AG20443 (cell line): ENCODE results near the gene HSPB6.
"Not testable (repeated sequence)": the region's sequence is repeated elsewhere in the genome, so short reads cannot be mapped to it uniquely, and the experiment has no call there.

Experiments
- DNase-seq: peaks from one replicate; pipeline ENCODE4 v3.0.0; 2012; ENCODE audit warnings: low spot score, mixed read lengths

The HSPB6 gene, protein sequence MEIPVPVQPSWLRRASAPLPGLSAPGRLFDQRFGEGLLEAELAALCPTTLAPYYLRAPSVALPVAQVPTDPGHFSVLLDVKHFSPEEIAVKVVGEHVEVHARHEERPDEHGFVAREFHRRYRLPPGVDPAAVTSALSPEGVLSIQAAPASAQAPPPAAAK

DNA sequence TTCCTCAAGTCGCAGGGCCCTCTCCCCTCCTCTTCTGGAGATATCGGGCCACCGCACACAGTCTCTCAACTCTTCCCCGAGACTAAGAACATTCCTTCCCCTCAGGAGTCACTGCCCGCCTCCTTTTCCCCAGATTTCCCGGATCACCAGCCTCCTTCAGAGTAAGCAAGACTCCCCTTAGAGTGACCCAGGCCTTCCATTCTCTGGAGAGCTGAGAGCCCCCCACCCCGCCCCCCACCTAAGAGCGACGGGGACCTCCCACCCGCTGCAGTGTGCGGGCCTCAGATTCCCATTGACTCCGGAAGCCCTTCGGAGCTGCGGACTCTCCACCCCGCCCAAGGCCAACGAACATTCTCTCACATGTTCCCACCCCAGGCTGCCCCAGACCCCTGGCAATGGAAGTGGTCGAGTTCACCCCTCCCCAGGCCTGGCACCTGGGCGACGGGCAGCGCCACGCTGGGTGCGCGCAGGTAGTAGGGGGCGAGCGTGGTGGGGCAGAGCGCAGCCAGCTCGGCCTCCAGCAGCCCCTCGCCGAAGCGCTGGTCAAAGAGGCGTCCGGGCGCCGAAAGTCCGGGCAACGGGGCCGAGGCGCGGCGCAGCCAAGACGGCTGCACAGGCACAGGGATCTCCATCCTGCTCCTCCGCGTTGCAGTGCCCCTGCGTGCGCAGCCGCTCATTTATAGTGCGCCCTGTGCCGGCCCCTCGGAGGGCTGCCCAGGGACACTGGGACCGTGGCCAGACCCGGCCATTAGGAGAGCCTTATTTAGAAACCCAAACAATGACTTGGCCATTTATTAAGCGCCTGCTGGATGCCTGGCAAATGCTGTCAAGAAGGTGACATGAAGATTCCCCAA, at the start of gene HSPB6:
Gene HSPB6 (minus strand): TSS at position 653 of the 854 bp plus-strand sequence. CDS start 21 bp downstream, at position 632.
- peak; percentile 35 for DNase-seq

GRCh38 chr19:35806597-35806996, 49.8 kb upstream of the HSPB6 start:
- DNase-seq = no peak

DNA sequence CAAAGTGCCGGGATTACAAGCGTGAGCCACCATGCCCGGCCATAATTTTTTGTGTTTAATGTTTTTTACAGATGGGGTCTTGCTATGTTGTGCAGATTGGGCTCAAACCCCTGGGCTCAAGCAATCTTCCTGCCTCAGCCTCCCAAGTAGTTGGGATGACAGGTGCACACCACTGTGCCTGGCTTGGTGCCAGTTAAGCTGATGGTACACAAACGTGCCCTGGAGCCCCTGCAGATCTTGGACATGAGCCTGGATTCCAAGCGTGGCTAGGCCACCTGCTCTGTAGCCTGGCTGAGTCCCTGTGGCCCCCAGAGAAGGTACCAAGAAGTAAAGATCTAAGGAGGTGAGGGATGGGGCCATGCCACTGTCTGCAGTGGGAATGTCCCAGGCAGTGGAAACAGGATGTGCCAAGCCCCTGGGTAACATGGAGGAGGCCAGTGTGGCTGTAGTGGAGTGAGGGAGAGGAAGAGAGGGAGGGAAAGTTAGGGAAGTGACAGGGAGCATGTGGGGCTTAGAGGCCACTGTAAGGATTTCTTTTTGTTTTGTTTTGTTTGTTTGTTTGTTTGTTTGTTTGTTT, 48.8 kb upstream of the HSPB6 start:
- no peak for DNase-seq

- DNase-seq = no peak
Measured at GRCh38 chr19:35801828-35802227, 45.0 kb upstream of the HSPB6 start.

- DNase-seq = peak; percentile 56
Measured at GRCh38 chr19:35797663-35798062, 40.8 kb upstream of the HSPB6 start.

- DNase-seq = no peak
Measured at GRCh38 chr19:35796645-35797542, 40.1 kb upstream of the HSPB6 start.

GRCh38 chr19:35795564-35795963, 38.7 kb upstream of the HSPB6 start:
- not testable (repeated sequence) for DNase-seq

GRCh38 chr19:35793381-35794165, 36.7 kb upstream of the HSPB6 start:
- peak; percentile 92 for DNase-seq

DNA sequence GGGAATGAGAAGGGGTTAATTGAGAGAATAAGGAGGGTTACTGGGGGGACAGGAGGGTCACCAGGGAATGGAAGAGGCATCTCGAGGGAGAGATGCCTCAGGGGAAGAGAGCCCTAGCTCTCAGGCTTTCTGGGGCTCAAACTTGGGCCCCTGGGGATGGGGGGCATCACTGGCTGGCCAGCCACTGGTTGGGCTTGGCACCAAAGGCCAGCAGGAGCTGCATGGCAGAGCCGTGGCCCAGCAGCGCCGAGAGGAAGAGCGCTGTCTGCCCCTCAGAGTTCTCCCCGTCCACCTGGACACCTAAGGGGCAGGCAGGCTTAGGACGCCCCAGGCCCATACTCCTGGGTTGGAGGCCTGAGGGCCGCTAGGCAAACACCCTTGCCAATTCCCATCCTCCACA, 36.1 kb upstream of the HSPB6 start:
- no peak for DNase-seq

- DNase-seq = no peak
Measured at GRCh38 chr19:35792312-35792711, 35.5 kb upstream of the HSPB6 start.

- no peak for DNase-seq
Measured at GRCh38 chr19:35791814-35792279, 35.0 kb upstream of the HSPB6 start.

DNA sequence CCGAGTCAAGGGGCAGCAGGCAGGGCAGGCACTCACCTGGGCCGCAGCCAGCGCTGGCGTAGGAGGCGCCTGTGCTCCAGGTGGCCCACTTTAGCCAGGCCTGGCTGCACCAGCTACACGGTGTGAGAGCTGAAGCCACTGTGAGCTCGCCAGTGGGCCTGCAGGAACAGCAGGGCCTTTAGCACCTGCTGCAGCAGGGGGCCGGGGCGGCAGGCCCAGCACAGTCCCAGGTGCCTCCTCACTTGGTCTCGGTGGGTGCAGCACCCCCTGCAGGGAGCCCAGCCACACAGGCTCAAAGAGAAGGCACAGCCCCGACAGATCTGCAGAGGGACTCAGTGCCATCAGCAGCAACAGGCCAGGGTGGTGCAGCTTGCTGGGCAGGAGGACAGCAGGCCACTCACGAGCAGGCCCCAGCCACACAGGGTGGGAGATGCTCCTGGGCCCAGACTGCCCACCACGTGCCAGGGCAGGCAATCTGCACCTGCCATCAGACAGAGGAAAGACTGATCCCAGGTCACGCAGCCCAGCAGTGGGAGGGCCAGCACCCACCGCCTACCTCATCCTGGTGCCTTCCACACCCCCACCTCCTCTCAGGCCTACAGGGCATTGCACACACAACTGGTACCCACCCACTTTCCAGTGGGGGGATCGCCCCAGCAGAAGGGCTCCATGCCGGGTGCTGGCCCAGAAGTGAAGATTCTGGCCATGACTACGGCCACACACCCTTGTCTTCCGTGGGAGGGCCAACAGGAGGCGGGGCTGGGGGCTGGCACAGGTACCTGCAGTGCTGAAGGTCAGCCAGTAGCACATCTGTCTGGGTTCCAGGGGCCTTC, 34.4 kb upstream of the HSPB6 start:
- DNase-seq = no peak

DNA sequence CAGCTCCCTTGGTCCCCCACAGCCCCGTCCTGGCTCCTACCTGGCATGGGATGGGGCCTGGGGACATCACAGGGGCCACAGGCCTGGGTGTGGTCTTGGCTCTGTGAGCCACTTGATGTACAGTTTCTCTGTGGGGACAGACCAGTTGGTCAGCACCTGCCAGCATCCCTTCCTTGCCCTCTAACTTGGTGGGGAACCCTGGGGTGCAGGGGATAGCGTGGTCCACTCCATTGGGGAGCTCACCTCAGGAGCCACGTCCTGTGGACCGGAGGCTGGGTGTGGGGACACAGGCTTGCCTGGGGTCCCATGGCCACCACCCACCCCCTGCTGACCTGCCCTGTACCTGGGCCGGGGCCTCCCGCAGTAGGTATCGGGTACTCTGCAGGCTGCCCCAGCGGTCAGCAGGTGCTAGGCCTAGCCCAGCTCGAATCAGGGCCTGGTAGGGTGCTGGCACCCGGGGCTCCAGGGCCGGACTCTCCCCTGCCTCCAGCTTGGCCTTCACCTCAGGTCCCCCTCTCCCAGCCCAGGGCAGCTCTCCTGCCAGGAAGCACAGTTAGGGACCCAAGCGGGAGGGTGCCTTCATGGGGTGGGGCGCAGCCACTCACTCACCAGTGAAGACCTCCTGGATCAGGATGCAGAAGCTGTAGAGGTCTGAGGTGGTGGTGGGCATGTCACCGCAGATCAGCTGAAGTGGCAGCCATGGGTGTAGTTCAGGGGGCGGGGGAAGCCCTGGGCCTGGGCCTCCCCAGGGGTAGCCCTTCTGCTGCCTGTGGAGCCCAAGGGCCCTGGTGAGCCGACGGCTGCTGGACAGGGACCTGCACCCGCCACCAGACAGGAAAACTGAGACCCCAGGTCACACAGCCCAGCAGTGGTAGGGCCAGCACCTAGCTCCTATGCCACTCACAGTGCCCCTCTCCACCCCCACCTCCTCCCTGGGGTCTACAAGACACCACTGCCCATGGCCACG, 33.4 kb upstream of the HSPB6 start:
- DNase-seq = no peak

DNA sequence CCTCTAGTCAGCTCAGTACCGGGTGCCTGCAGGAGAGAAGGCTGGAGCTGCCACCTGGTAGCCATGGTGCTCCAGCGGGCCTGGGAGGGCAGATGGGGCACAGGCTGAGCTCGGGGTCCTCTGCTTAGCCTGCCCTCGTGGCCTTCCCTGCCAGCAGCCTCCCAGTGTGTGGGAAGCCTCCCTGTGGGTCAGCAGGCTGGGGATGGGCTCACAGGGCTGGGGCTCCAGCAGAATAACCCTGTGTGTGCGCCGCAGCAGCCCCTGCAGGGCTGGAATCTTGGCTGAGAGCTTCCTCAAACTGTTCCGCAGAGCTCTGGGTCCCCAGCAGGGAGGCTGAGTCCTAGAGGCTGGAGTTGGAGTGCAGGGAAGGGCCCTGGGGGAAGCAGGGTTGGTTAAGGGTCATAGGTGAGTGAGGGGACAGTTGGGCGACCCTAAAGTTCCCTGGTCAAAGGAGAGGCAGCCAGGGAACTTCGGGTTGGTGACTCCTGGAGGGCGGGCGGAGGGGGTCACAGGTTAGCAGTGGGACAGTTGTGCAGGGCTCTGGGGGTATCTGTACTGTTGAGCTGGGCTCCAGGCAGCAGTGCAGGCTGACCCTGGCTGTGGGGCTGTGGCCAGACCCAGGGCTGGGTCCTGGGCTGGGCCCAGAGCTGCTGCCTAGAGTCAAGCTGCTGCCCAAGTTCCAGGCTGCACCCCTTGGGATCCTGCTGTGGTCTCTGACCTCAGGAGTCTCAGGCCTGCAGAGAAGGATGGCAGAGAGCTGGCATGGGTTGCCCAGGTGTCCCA, 32.6 kb upstream of the HSPB6 start:
- no peak for DNase-seq

DNA sequence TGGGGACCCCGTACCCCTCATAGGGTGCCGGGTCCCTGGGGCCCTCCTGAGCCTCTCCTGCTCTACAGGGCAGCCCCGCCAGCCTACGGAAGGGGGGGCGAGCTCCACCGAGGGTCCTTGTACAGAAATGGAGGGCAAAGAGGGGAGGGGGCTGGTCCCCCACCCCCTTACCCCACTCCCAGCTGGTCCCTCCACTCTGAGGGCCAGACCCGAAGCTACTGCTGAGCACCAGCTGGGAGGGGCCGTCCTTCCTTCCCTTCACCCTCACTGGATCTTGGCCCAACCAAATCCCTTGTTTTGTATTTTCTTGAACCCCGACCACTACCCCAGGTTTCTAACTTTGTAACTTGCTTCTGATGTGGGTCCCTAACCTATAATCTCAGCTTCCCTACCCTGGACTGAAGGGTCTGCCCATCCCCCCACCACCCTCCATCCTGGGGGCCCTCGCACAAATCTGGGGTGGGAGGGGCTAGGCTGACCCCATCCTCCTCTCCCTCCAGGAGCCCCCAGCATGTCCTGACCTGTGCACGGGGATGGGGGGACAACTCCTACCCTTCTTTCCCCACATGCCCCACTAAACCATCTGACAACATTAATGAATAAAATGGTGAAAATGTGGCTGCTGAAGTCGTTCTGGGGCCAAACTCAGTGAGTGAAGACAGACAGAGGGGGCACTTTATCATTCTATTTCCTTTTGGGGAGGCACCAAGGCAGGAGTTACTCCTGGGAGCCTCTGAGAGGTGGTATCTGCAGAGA, 31.6 kb upstream of the HSPB6 start:
- DNase-seq = no peak

- DNase-seq = no peak
Measured at GRCh38 chr19:35787227-35787799, 30.5 kb upstream of the HSPB6 start.
